Uterus (tissue), 2 donors: Measurements from ENCODE around the gene AMER3.

ENCODE experiments used
- POLR2A ChIP-seq, 2 donors: fragments of 450-650 bp; IDR thresholded peaks; one replicate each; pipeline ENCODE4 v1.6.1; 2016; ENCODE audit warnings: antibody characterized with exemption in 2 of 2, mild to moderate bottlenecking in 1 of 2, moderate library complexity in 1 of 2
- TF ChIP-seq, protein P1 (sequence below), 4 experiments: fragments of 200-600 bp in 2 of 4; fragments of 450-650 bp in 2 of 4; sonication (generic) in 2 of 4; IDR thresholded peaks; one replicate each; pipeline ENCODE4 v1.5.1; 2016 to 2019; ENCODE audit warnings: antibody characterized with exemption in 4 of 4, mild to moderate bottlenecking in 2 of 4, moderate library complexity in 1 of 4

DNA sequence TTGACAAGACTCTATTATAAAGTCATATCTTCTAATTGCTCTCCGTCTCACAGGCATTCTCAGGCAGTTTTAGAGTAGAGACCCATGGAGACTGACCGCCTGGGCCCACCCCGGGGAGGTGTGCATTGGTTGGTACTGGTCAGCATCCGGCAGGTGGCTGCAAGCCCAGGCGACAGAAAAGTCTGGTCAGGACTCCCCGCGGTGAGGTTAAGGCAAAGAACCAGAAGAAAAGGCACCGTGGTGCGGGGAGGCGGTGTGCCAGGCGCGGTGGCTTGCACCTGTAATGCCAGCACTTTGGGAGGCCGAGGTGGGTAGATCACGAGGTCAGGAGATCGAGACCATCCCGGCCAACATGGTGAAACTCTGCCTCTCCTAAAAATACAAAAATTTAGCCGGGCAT is 32.5 kb downstream of the AMER3 start:
- TF ChIP-seq, protein P1, sequence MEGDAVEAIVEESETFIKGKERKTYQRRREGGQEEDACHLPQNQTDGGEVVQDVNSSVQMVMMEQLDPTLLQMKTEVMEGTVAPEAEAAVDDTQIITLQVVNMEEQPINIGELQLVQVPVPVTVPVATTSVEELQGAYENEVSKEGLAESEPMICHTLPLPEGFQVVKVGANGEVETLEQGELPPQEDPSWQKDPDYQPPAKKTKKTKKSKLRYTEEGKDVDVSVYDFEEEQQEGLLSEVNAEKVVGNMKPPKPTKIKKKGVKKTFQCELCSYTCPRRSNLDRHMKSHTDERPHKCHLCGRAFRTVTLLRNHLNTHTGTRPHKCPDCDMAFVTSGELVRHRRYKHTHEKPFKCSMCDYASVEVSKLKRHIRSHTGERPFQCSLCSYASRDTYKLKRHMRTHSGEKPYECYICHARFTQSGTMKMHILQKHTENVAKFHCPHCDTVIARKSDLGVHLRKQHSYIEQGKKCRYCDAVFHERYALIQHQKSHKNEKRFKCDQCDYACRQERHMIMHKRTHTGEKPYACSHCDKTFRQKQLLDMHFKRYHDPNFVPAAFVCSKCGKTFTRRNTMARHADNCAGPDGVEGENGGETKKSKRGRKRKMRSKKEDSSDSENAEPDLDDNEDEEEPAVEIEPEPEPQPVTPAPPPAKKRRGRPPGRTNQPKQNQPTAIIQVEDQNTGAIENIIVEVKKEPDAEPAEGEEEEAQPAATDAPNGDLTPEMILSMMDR (IDR thresholded peaks at IDR 0.05) = no peak
- TF ChIP-seq POLR2A (IDR thresholded peaks at IDR 0.05) = no peak
